ENCODE data around the gene KIAA0319L.

The KIAA0319L gene

DNA sequence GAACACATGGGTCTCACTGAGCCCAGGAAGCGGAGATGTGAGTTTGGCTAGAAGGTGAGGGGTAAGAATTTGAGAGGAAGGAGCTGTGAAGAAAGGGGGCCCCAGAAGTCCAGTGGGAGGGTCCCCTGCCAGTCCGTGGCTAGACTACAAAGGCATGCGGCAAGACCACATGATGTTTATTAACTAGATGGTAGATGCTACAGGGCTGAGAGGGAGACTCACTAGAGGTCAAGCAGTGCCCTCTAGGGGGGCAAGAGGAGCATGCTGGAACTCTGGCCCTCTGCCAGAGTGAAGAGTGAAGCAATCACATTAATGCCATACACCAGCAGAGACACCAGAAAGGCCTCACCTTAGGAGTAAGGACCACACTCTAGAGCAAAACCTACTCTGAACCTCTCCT is 12.2 kb downstream of the KIAA0319L start:
- no peak overlapping the region for H3K4me3 Mint-ChIP-seq
- no peaks in the 10 kb centered on the region for H3K9me3 Mint-ChIP-seq
- peak overlapping the region; percentile 37 for H3K27ac Mint-ChIP-seq
- peaks cover 40% of the 10 kb centered on the region for H3K4me1 Mint-ChIP-seq (ENCODE audit: low read depth)
- no peaks in the 10 kb centered on the region for H3K27me3 Mint-ChIP-seq (ENCODE audit: low read depth)
- H3K36me3 Mint-ChIP-seq (ENCODE audit: low read depth), result peaks cover 49% of the 10 kb centered on the region

DNA sequence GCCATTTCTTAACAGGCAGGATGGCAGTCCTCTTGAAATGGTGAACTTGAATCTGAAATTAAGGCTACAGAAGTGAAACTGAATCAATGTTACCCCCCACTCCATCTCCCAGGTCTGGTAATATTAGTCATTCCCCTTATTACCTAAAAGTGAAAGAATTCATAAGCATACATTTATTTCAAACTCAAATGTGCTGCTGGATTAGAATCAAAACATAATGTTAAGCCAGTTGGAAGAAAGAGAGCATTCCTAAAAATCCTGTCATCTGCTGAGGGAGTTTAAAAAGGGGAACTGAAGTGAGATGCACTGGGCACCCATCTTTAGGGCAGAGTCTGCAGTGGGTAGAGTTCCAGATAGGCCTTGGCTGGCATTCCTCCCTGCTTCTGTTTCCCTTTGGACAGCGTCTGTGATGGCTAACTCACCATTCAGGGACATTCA is 17.4 kb downstream of the KIAA0319L start:
- Mint-ChIP-seq H3K27me3 (ENCODE audit: low read depth) (no peaks in the 10 kb centered on the region), H3K4me1 (ENCODE audit: low read depth) (peaks cover 66% of the 10 kb centered on the region), H3K4me3 (peak overlapping the region; percentile 10), H3K9me3 (no peaks in the 10 kb centered on the region), H3K36me3 (ENCODE audit: low read depth) (peaks cover 49% of the 10 kb centered on the region), H3K27ac (peak overlapping the region; percentile 88)

DNA sequence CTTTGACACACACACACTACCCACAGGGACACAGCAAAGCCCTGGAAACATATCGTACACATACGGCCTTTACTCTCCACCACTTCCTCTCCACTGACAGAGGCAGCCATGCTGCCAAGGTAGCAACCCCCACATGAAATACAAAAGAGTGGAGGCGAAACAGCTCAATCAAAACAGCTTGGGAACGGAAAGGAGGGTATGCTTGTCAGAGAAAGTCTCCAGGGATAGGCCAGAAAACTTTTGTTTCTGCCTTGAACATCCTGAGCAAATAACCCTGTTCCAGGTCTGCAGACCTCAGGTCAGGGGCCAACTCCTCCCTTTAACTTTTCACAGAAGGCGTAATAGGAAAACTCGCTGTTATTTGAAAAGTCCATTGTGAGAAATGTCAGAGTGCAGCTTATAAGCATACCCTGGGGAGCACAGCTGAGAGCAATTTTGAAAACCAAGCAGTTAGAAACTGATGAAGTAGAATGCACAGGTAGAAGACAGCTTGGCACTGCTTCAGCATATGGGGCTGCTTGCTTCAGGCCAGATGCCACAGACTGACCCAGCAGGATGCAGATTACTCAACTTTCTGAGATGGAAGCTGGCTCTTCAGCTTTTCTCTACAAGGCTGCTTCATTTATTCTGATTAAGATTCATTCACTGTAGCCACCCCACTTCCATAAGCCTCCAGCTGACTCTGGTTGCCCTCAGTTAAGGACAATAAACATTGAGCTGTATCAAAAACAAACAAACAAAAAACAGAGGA is 18.0 kb downstream of the KIAA0319L start:
- H3K27ac Mint-ChIP-seq, result peak overlapping the region; percentile 88
- H3K4me1 Mint-ChIP-seq (ENCODE audit: low read depth), result peaks cover 62% of the 10 kb centered on the region
- H3K36me3 Mint-ChIP-seq (ENCODE audit: low read depth), result peaks cover 50% of the 10 kb centered on the region
- H3K27me3 Mint-ChIP-seq (ENCODE audit: low read depth), result no peaks in the 10 kb centered on the region
- peak overlapping the region; percentile 75 for H3K4me3 Mint-ChIP-seq
- no peaks in the 10 kb centered on the region for H3K9me3 Mint-ChIP-seq

DNA sequence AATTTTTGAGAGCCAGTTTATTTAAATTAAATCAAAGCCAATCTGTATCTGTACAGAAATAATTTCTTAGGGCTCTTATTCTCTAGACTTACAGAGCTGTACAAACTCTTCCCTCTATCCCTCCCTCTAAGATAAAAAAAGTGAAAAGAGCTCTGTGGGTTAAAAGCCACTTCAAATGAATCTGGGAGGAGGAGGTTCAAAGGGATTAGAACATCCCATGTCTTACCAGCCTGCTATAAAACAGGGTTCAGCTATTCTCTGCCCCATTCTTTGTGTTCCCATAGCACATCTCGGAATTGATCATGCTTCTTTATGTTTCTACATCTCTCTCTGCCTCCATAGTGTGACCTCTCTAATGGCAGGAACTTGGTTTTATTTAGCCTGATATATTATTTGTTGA is 19.4 kb downstream of the KIAA0319L start:
- Mint-ChIP-seq H3K36me3 (ENCODE audit: low read depth) (peaks cover 49% of the 10 kb centered on the region), H3K9me3 (no peaks in the 10 kb centered on the region), H3K4me1 (ENCODE audit: low read depth) (peaks cover 58% of the 10 kb centered on the region), H3K4me3 (peak overlapping the region; percentile 46), H3K27ac (peak overlapping the region; percentile 72), H3K27me3 (ENCODE audit: low read depth) (no peaks in the 10 kb centered on the region)

DNA sequence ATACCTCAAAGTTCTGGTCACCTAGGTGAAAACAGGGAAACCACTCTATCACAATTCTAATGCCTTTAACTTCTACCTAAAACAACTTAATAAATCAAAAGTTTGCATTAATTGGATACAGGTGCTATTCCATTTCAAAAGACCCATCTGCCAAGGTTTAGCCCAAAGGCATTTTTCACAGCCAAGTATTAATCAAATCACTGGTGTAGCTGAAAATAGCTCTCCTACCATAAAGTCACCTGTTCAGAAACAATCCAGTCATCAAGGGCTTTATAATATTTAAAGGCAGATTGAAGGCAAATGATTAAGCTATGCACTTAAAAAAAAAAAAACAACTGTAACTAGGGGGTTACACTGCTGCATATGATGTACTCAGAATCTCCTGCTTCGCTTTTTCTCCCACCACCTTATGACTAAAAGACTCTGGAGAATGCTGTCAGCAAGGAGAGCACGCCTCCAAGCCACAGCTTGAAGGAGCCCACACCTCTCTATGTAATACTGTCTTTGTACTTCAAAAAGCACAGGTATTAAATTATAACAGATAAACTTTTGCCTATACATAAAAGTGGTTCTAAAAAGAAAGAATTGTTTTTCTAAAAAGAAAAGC is 20.5 kb downstream of the KIAA0319L start:
- Mint-ChIP-seq H3K4me3 (peak overlapping the region; percentile 1), H3K4me1 (ENCODE audit: low read depth) (peaks cover 55% of the 10 kb centered on the region), H3K27me3 (ENCODE audit: low read depth) (no peaks in the 10 kb centered on the region), H3K36me3 (ENCODE audit: low read depth) (peaks cover 52% of the 10 kb centered on the region), H3K27ac (peak overlapping the region; percentile 31), H3K9me3 (peaks cover 3% of the 10 kb centered on the region)

DNA sequence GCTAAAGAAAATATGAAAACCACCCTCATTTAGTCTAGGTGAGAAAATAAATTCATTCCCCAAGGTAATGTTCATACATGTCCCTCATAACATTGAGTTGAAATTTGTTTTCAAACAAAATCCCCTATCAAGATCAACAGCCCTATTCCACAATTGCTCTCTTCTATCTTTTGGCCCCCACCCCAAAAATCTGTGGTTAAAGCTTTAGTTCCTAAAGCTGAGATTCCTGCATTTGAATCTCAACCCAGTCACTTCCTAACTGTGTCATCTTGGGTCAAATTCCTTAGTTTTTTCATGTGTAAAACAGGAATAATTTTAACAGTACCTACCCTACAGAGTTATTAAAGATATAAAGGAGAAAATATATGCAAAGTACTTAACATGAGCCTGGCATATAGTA is 22.0 kb downstream of the KIAA0319L start:
- Mint-ChIP-seq H3K27ac (no peak overlapping the region), H3K4me1 (ENCODE audit: low read depth) (peaks cover 47% of the 10 kb centered on the region), H3K36me3 (ENCODE audit: low read depth) (peaks cover 53% of the 10 kb centered on the region), H3K27me3 (ENCODE audit: low read depth) (no peaks in the 10 kb centered on the region), H3K9me3 (peaks cover 10% of the 10 kb centered on the region), H3K4me3 (no peak overlapping the region)

DNA sequence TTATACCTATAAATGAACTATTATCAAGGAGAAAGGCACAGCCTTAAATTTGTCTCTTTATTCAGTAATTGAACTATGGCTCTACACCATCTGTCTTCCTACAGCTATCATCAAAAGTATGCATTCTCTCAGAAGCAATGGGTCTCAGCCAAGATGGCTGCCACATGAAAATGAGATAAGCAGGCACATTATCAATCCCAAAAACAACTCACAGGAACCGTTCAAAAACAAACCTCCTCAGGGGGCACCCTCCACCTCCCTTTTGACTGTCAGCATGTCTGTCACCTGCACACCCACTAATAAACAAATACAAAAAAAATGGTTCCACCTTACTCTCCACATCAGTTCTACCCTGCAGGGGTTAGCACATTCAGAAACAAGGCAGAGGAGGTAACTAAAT is 23.6 kb downstream of the KIAA0319L start:
- Mint-ChIP-seq H3K36me3 (ENCODE audit: low read depth) (peaks cover 60% of the 10 kb centered on the region), H3K4me1 (ENCODE audit: low read depth) (peaks cover 30% of the 10 kb centered on the region), H3K9me3 (peaks cover 26% of the 10 kb centered on the region), H3K27me3 (ENCODE audit: low read depth) (no peaks in the 10 kb centered on the region), H3K27ac (no peak overlapping the region), H3K4me3 (no peak overlapping the region)

DNA sequence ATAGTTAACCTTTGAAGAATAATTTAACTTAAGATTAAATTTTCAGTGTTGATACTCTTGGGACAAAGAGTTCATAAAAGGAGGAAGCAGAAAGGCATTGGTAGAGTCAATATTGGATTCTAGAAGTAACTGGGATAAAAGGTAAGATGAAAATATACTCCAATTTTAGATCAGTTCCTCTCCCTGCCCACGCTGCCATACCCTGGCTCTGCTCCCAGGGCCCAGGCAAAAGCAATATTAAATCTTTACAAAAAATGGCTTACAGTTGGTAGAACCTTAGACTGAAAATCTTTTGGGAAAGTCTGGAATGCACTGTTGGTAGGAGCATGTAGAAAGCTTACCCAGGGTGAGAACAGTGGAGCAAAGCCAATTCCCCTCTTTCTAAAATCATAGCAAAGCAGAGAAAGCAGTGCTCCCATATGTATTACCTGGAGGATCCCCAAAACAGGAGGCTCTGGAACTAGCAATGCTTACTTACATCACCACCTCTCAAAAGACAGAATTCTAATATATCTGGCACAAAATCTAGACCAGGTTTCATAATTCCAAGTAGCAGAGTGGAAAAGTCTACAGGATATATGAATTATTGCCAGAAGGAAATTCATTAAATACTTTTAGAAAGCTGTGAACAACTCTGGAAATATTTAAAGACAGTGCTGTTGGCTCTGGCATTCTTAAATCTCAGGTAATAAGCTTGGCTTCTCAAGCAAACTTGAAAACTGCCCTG is 24.5 kb downstream of the KIAA0319L start:
- Mint-ChIP-seq H3K4me1 (ENCODE audit: low read depth) (peaks cover 24% of the 10 kb centered on the region), H3K27me3 (ENCODE audit: low read depth) (no peaks in the 10 kb centered on the region), H3K36me3 (ENCODE audit: low read depth) (peaks cover 66% of the 10 kb centered on the region), H3K4me3 (no peak overlapping the region), H3K9me3 (peaks cover 34% of the 10 kb centered on the region), H3K27ac (no peak overlapping the region)

DNA sequence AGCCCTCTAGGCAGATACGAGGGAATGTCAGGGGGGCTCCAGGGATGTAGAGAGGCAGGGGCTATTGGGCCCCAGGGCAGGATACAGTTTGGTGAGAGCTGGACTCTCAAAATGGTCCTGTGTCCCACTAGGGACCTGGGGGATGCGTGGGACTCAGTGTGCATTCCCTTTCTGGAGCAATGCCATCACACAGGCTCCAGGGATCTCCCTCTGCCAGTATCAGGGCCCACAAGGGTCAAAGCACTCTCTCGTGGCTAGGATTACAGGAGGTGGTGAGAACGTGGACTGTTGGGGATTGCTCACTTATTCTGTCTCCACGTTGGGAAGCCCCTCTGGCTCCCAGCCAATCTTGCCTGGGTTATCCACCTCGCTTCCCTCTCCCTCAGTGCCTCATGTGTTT is 25.8 kb downstream of the KIAA0319L start:
- H3K4me1 Mint-ChIP-seq (ENCODE audit: low read depth), result peaks cover 13% of the 10 kb centered on the region
- H3K27ac Mint-ChIP-seq, result no peak overlapping the region
- H3K9me3 Mint-ChIP-seq, result peaks cover 45% of the 10 kb centered on the region
- no peaks in the 10 kb centered on the region for H3K27me3 Mint-ChIP-seq (ENCODE audit: low read depth)
- peaks cover 69% of the 10 kb centered on the region for H3K36me3 Mint-ChIP-seq (ENCODE audit: low read depth)
- no peak overlapping the region for H3K4me3 Mint-ChIP-seq

DNA sequence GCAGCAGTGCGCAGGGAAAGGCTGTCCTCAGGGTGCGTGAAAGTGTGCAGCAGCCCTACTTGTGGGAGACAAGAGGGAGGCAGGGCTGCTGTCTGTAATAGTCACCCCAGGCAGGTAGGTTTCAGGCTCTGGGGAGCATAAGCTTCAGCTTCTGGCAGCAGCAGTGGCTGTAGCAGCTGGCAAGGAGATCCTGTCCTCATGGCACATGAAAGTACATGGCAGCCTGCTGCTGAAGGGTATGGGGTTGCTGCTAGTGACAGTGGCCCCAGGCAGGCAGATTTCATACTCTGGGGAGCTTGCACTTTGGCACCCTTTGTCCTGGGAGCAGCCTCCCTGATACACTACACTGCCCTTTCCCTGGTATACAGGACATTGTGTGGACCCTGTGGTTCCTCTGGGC is 26.3 kb downstream of the KIAA0319L start:
- H3K4me3 Mint-ChIP-seq, result no peak overlapping the region
- H3K36me3 Mint-ChIP-seq (ENCODE audit: low read depth), result peaks cover 68% of the 10 kb centered on the region
- peaks cover 10% of the 10 kb centered on the region for H3K4me1 Mint-ChIP-seq (ENCODE audit: low read depth)
- H3K27ac Mint-ChIP-seq, result no peak overlapping the region
- H3K9me3 Mint-ChIP-seq, result peaks cover 45% of the 10 kb centered on the region
- no peaks in the 10 kb centered on the region for H3K27me3 Mint-ChIP-seq (ENCODE audit: low read depth)

DNA sequence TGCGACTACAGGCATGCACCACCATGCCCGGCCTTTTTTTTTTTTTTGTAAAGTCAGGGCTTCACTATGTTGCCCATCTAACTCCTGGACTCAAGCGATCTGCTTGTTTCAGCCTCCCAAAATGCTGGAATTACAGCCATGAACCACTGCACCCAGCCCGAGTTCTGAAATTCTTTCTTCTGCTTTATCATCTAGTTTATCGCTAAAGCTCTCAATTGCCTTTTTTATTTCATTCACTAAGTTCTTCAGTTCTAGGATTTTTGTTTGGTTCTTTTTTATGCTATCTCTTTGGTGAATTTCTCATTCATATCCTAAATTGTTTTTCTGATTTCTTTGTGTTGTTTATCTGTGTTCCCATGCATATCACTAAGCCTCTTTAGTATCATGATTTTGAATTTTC is 27.0 kb downstream of the KIAA0319L start:
- peaks cover 68% of the 10 kb centered on the region for H3K36me3 Mint-ChIP-seq (ENCODE audit: low read depth)

DNA sequence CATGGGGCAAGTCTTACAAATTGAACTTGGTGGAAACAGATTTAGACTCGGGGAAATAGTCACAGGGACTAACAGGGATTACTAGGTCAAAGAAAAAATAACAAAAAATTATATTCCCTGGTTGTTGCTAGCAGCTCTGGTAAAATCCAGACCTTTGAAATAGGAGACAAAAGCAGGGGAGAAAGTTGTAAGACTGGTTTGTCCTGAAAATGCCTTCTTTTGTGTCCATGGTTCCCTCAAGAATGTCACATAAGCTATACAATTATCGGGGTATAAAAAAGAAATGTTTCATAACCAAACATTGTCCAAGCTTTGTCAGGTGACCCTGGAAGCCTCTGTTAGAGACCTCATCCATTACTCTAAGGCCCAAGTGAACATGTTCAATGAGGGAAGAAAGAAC is 33.1 kb downstream of the KIAA0319L start:
- peaks cover 41% of the 10 kb centered on the region for H3K36me3 Mint-ChIP-seq (ENCODE audit: low read depth)
- H3K27ac Mint-ChIP-seq, result no peak overlapping the region
- H3K9me3 Mint-ChIP-seq, result peaks cover 47% of the 10 kb centered on the region
- no peaks in the 10 kb centered on the region for H3K27me3 Mint-ChIP-seq (ENCODE audit: low read depth)
- H3K4me3 Mint-ChIP-seq, result no peak overlapping the region
- peaks cover 12% of the 10 kb centered on the region for H3K4me1 Mint-ChIP-seq (ENCODE audit: low read depth)

More for the DNA sequence above, 27.0 kb downstream of the KIAA0319L start:
- peaks cover 53% of the 10 kb centered on the region for H3K9me3 Mint-ChIP-seq
- H3K4me3 Mint-ChIP-seq, result no peak overlapping the region
- H3K4me1 Mint-ChIP-seq (ENCODE audit: low read depth), result peaks cover 4% of the 10 kb centered on the region
- H3K27ac Mint-ChIP-seq, result no peak overlapping the region
- no peaks in the 10 kb centered on the region for H3K27me3 Mint-ChIP-seq (ENCODE audit: low read depth)

DNA sequence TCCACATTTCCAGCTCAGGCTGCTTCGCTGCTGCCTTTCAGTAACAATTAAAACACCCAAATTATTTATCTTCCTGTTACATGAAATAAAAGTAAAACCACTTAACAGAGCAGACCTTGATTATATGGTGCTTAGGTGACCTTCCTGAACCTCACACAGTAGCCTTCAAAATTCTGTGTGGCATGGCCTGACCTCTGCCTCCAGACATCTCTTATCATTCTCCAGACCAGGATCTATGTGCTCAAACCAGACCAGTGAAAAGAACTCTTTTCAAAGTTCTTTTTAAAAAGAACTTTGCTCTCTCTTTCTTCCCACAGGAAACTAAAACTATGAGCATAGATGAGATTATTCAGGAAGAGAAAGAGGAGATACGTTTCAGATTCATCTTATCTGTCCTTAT is 37.8 kb downstream of the KIAA0319L start:
- peaks cover 48% of the 10 kb centered on the region for H3K36me3 Mint-ChIP-seq (ENCODE audit: low read depth)
- H3K27ac Mint-ChIP-seq, result no peak overlapping the region
- H3K4me3 Mint-ChIP-seq, result no peak overlapping the region
- H3K4me1 Mint-ChIP-seq (ENCODE audit: low read depth), result peaks cover 13% of the 10 kb centered on the region
- H3K9me3 Mint-ChIP-seq, result peaks cover 48% of the 10 kb centered on the region
- no peaks in the 10 kb centered on the region for H3K27me3 Mint-ChIP-seq (ENCODE audit: low read depth)

DNA sequence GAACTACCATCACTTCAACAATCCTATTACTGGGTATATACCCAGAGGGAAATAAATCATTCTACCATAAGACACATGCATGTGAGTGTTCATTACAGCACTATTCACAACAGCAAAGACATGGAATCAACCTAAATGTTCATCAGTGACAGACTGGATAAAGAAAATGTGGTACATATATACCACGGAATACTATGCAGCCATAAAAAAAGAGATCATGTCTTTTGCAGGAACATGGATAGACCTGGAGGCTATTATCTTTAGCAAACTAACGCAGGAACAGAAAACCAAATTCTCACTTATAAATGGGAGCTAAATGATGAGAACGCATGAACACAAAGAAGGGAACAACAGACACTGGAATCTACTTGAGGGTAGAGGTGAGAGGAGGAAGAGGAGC is 39.0 kb downstream of the KIAA0319L start:
- no peak overlapping the region for H3K27ac Mint-ChIP-seq
- peaks cover 17% of the 10 kb centered on the region for H3K4me1 Mint-ChIP-seq (ENCODE audit: low read depth)
- H3K4me3 Mint-ChIP-seq, result no peak overlapping the region
- H3K36me3 Mint-ChIP-seq (ENCODE audit: low read depth), result peaks cover 47% of the 10 kb centered on the region
- H3K27me3 Mint-ChIP-seq (ENCODE audit: low read depth), result no peaks in the 10 kb centered on the region
- H3K9me3 Mint-ChIP-seq, result peaks cover 45% of the 10 kb centered on the region

DNA sequence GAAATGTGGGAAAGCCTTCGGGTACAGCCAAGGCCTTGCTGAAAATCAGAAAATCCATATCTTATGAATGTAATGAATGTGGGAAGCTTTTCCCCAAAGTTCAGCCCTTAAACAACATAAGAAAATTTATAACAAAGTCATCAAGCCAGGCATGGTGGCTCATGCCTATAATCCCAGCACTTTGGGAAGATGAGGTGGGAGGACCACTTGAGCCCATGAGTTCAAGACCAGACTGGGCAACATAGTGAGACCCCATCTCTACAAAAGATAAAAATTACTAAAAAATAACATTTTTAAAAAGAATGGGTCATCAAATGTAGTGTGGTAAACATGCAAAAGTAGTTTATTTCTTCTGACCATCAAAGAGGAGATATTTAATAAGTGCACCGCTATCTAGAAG is 45.9 kb downstream of the KIAA0319L start:
- H3K36me3 Mint-ChIP-seq (ENCODE audit: low read depth), result peaks cover 45% of the 10 kb centered on the region
- no peaks in the 10 kb centered on the region for H3K27me3 Mint-ChIP-seq (ENCODE audit: low read depth)
- H3K27ac Mint-ChIP-seq, result no peak overlapping the region
- H3K9me3 Mint-ChIP-seq, result peaks cover 21% of the 10 kb centered on the region
- no peak overlapping the region for H3K4me3 Mint-ChIP-seq
- H3K4me1 Mint-ChIP-seq (ENCODE audit: low read depth), result peaks cover 40% of the 10 kb centered on the region
